GM19240 (cell line): ENCODE measurements around the gene TMEM151B.
"Not testable (repeated sequence)": the region's sequence is repeated elsewhere in the genome, so short reads cannot be mapped to it uniquely, and the experiment has no call there.

ENCODE experiments used
- DNase-seq: peaks from one replicate; pipeline ENCODE4 v3.0.0; 2011; ENCODE audit warnings: low spot score; ENCODE audit not compliant: insufficient read length

Gene TMEM151B

DNA sequence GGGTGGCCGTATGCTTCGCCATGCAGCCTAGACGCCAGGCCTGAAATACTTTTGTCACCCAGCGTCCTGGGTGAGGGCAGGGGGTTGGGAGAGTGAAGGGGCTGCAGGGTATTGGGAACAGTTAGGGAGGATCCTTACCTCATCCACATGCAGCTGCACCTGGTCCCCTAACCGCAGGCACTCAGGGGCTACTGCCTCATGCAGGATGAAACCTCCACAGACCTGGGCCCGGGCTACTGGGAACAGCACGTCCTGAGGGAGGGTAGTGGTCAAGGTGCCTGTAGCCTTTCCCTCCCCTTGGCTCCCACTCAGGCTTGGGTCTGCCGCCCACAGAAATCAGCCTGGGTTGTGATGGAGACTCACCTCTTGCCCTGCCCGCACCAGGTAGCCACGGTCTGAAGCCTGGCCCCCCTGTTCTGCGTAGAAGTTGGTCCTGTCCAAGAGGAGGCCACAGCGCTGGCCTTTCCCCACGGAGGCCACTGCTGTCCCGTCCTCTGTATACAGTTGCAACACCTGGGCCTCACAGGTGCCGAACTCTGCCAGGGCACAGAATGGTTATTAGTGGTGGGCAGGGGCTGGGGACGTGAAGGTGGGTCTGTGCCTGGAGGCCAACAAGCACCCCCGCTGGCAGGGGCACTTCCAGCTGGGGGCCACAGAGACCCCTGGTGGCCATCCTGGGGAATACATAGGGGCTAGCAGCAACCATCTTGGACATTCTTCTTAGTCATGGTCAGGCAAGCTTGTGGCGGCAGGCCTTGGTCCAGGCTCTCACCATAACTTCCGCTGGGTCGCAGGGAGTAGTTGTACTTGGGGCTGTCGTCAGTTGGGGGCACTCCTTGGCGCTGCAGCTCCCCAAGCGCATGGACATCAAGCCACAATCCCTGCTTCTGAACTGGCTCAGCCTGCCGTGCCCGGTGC is 34.3 kb downstream of the TMEM151B start:
- DNase-seq = no peak

DNA sequence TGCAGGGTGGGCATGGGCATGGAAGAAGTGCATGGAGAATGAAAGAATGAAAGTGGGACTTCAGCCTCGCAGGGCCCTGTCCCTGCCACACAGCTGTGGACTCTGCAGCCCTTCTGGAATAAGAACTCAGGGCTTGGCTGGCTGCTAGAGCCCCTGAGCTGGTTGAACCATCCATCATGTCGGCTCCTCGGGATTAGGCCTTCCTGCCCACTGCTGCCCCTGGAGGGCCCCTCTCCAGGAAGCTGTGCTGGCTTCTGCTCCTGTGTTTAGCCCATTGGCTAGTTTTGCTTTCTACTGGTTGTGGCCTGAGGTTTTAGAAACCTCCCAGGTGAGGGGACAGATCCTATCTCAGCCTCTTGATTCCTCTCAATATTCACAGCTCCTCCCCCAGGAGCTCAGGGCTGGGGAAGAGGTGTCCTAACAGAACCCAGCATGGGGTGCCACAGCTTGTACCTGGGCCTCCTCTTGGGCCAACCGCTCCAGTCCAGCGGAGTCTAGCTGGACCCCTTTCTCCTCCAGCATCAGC is 35.0 kb downstream of the TMEM151B start:
- no peak for DNase-seq

DNA sequence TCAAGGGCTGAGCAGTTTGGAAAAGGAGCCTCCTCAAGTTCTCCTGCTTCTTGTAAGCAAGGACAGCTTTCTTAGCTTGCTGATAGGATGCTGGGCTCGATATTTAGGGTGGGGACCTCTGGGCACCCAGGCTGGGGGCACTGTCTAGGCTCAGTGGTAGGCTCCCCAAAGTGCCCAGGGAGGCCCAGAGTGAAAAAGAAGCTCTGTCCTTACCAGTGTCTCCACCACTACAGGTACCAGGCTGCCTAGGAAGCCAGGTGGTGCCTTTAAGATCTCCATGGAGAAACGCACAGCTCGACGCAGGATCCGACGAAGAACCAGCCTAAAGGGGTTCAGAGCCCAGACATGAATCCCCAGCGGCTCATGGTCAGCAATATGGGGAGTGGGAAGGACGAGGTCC is 36.5 kb downstream of the TMEM151B start:
- no peak for DNase-seq

DNA sequence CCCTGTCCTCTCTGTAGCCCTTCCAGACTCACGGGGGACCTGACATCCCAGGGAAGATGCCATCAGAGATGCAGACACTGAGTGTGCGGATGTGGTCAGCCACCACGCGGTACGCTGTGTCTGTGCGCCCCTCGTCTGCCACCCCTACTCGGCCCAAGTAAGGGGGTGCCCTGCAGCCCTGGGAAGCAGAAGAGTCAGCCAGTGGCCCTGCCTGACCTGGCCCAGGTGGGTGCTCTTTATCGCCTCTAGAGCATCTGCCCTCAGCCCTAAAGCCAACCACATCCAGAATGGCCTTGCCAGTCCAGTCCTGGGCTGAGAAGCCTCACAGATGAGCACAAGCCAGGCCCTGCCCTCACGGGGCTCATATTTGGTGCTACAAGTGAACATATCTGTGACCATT is 37.0 kb downstream of the TMEM151B start:
- no peak for DNase-seq

DNA sequence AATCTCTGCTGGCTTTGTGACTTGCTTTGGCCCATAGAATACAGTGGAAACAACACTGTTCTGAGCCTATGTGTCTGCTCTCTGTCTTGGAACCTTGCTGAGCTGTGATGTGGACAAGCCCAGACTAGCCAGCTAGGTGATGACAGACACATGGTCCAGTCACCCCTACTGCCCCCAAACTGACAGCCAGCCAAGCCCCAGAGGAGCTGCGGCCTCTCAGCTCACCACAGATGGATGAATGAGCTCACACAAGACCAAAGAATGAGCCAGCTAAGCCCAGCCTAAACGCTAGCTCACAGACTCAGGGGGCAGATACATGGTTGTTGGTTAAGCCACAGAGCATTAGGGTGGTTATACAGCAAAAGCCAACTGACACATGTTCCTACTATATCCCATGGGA is 38.8 kb downstream of the TMEM151B start:
- DNase-seq = no peak

DNA sequence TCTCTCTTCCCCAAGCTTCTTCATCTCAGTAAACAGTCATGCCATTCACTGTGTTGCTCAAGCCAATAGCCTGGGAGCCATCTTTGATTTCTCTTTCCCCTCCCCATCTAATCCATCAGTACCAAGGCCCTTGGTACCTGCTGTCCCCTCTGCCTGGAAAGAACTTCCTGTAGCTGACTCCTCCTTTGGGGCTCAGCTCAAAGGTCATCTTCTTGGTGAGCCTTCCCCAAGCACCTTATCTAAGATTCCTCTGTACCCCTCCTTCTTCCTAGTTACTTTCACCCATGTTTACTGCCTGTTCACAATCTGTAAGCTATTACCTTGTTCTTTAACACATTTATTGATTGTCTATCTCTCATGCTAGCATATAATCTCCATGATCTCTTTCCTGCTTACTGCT is 39.4 kb downstream of the TMEM151B start:
- DNase-seq = no peak

DNA sequence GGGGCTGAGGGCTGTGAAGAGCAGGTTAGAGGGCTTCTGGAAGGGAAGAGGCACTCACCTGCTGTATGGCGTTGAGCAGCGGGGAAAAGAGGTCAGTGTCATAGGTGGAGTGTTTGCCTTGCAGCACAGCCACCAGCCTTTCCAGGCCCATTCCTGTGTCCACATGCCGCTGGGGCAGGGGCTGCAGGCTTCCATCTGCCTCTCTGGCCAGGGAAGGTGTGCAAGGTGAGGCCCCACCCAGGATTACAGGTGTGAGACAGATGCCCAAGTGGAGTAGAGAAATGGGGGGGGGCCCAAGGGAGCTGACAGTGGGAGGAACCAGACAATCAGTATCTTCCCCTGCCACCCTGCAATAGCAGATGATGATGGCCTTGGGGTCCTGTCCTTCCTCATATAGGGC is 40.0 kb downstream of the TMEM151B start:
- DNase-seq = no peak

DNA sequence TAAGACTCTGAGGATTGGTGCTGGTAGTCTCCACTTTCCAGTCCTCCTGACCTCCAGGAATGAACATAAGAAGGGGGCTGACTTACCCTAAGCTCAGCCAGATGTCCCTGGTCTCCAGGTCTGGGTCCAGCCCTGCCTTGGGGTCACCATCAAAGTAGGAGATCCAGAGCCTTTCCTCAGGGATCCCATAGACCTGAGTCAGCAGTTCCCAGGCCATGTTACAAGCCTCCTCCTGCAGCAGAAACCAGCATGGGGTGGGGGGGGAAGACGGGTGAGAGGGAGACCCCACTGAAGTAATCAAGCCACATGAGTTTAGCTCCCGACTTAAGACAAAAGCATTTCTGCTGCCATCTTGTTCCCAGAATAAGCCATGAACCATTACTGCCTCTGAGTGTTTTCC is 41.1 kb downstream of the TMEM151B start:
- no peak for DNase-seq

DNA sequence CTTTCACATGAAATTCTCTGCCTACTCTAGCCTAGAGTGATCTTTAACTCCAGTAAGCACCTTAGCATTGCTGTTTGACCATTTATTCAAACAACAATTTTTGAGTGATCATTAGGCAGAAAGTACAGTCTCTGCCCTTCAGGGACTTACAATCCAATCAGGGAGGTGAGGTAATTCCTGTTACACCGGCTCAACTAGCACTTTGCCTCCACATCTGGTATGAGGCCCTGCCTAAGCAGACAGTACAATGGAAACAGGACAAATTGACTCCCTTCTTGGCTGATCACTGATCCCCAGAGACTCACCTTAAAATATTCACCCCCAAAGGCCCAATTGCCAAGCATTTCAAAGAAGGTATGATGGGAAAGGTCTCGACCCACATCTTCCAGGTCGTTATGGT is 41.5 kb downstream of the TMEM151B start:
- no peak for DNase-seq

DNA sequence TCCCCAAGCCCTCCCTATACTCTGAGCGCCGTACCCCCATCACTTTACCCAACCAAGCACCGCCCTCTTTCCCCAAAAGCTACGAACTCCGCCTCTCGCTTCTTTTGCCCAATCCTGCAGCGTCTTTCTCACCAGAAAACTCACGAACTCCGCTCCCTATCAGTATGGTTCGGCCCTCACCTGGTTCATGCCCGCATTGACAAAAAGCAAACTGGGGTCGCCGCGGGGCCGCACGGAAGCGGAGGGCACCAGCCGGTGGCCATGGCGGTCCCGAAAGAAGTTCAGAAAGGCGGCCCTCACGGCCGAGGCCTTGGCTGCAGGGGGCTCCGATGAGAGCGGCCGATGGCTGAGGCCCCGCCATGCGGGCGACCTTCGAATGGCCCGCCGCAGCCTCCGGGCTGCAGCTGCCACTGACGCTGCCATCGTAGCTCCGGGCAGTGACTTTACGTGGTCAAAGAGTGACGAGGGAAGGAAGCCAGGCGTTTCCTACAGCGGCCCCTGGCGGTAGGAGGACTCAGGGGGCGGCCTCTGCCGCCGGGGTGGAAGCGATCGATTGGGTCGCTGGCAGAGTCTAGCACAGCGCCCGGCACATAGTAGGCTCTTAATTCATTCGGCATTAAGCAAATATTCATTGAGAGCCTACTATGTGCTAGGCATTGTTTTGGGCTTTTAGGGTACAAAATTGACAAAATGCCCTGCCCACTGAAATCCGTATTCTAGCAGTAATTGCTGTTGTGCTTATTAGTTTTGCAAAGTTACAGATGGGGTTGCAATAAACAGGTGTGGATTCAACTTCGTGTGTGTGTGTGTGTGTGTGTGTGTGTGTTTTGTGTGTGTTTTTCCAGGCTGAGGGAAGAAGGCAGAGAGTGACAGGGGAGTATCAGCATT is 42.9 kb downstream of the TMEM151B start, which contains the start of gene AARS2:
Gene AARS2, minus strand, starts transcription at position 447 of the 888 bp plus-strand sequence. Its CDS starts 24 bp downstream, at position 423.
- DNase-seq = peak; percentile 81

DNA sequence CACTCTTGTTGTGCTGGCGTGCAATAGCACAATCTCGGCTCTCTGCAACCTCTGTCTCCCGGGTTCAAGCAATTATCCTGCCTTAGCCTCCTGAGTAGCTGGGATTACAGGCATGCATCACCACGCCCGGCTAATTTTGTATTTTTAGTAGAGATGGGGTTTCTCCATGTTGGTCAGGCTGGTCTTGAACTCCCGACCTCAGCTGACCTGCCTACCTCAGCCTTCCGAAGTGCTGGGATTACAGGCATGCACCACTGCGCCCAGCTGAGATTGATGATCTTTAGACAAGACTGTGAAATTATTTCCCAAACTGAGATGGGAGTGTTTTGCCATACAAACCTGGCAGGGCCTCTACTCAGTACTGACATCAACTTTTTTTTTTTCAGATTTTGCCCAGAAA is 44.4 kb downstream of the TMEM151B start:
- not testable (repeated sequence) for DNase-seq

DNA sequence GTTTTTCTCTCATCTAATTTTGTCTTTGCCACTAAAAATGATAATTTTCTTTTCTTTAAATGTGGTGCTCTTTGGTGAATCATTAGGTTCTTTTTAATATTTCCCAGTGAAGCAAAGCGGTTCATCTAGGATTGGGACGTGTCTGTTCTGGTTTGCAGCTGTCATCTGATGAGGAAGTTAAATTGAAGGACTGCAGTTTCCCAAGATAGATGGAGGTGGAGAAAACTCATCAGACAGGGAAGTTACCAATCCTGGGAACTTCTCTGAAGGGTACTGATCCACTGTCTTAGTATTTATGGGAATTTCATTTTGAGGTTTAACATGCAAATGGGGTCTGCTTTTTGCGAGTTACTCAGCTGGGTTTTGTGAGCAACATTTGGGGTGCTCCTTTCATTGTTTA is 45.3 kb downstream of the TMEM151B start:
- DNase-seq = no peak

DNA sequence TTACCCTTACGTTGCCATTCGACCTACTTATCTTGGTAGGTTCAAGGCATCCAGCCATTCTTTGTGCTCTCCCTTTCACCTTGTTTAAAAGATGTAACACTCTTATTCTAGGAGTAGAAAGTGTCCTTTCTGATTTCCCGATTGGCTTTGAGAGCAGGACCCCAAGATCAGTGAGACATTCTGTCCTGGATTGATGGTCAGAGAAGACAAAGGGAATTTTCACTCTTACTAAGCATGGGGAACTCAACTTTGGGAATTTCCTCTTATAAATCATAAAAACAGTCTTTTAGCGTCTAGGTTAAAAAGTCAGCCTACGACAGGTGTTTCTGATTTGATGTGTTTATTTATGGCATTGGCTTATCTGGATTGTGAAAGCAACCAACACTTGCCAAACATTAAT is 45.7 kb downstream of the TMEM151B start:
- DNase-seq = no peak

DNA sequence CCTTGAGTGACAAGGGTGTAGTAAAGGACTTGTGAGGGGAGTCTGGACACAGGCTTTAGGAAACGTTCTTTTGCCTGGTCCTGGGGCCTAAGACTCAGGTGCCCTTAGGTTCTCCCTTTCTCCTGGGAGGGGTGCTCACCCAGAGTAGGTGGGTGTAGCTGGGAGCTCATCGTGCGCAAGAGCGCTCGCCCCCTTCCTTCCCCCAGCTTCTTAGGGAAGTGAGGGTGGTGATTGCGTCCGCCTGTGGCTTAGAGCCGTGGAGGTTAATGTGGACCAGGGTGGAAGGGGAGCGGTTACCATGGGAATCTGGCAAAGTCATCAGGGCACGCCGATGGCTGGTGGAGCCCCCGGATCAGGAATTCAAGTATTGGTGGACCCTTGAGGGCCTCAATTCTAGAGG is 46.2 kb downstream of the TMEM151B start:
- no peak for DNase-seq

DNA sequence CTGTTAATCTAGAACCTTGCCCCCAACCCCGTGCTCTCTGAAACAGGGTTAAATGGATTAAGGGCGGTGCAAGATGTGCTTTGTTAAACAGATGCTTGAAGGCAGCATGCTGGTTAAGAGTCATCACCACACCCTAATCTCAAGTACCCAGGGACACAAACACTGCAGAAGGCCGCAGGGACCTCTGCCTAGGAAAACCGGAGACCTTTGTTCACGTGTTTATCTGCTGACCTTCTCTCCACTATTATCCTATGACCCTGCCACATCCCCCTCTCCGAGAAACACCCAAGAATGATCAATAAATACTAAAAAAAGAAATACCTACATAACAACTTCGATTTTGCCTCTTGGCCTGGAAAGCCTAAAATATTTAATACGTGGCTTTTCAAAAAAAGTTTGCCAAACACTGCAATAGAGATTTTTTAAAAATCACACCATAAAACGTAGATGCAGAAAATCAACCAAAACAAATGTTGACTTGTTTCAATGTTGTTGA is 46.9 kb downstream of the TMEM151B start:
- DNase-seq = not testable (repeated sequence)

DNA sequence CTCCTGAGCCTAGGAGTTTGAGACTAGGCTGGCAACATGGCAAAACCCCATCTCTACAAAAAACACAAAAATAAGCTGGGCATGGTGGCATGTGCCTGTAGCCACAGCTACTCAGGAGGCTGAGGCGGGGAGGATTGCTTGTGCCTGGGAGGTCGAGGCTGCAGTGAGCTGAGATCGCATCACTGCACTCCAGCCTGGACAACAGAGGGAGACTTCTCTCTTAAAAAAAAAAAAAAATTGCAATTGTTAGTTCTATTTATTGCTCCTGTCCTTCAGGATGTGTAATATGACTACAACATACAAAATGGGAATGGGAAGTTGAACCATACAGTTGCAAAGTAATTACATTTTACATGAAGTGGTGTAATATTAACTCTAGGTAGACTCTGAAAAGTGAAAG is 51.0 kb downstream of the TMEM151B start:
- DNase-seq = no peak

DNA sequence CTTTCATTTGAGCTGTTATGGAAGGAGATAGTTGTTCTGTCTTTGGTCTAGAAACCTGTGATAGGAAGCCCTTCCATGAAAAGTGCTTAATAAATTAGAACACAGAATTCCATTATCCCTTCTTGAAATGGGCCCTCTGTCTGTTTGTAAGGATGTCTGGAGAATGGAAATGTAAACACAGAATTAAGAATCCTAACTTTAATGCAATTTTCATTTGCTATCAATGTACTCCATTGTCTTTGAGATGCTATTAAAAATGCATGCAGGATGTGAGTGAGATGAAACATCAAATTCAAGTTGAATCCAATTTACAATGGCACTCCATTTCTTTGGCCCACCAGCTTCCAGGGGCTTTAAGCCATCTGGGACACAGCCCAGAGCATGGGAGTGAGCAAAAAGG is 56.8 kb downstream of the TMEM151B start:
- no peak for DNase-seq

DNA sequence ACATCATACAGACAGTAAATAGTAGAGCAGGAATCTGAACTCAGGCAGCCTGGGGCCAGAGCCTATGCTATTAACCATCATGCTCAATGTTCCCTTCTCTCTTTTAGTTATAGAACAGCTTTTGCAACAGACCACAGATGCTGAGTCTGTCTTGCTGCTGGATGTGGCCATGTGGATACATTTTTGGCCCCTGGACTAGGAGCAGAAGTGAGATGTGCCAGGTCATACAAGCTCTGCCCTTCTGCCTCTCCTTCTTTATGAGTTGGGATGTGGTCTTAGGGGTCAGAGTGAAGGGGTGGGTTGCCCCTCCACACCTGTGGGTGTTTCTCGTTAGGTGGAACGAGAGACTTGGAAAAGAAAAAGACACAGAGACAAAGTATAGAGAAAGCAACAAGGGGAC is 57.5 kb downstream of the TMEM151B start:
- DNase-seq = no peak

DNA sequence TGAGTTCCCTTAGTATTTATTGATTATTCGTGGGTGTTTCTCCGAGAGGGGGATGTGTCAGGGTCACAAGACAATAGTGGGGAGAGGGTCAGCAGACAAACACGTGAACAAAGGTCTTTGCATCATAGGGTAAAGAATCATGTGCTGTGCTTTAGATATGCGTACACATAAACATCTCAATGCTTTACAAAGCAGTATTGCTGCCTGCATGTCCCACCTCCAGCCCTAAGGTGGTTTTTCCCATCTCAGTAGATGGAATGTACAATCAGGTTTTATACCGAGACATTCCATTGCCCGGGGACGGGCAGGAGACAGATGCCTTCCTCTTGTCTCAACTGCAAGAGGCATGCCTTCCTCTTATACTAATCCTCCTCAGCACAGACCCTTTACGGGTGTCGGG is 58.0 kb downstream of the TMEM151B start:
- not testable (repeated sequence) for DNase-seq

DNA sequence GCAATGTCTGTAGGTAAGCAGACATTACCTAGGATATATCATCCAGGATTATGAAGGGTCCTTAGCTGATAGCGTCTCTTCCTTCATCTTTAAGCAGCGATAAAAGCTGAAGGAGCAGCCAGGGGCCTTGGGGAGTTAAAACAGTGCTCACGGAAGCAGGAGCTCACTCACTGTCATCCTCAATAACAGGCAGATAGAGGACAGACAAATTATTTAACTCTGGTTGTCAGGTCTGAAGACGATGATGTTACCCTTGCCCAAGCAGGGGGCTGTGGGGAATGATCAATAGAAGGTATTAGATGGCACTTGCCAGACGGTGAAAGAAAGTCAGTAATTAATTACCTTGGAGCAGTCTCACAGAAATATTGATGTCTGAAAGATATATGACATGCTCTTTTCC is 59.6 kb downstream of the TMEM151B start:
- DNase-seq = no peak

DNA sequence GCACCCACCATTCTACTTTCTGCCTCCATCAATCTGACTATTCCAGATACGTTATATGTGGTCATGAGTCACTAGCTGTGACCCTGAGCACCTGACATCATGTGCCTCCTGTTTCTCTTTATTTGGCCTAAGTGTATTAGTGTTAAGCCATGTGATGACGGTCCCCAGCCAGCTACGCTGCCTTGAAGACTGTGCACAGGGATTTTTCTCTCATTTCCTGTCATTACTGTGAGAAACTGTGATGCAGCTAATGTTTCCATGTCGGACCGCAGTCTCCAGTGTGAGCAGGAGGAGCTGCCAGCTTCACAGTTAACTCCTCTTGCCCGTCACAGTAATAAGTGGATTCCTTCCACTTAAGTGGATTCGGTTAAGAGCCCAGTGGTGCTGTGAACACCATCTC is 62.3 kb downstream of the TMEM151B start:
- no peak for DNase-seq
